Spleen (tissue), 7 donors: ENCODE data around the gene PTPRU.

Experiments used
- CTCF ChIP-seq, 11 experiments: fragments of 200-600 bp in 7 of 11; fragments of 450-650 bp in 4 of 11; sonication (generic) in 4 of 11; IDR thresholded peaks in 8 of 11; conservative IDR thresholded peaks in 3 of 11; 1 replicate in 7 of 11; 2 replicates in 4 of 11; pipeline versions ENCODE4 v1.4.0 to v1.8.0; 2016 to 2021; ENCODE audit warnings: antibody characterized with exemption in 11 of 11, inconsistent platforms in 4 of 11, mild to moderate bottlenecking in 1 of 11
- POLR2A ChIP-seq, 3 donors: fragments of 450-650 bp; IDR thresholded peaks; one replicate each; pipeline ENCODE4 v1.5.1; 2017; ENCODE audit warnings: antibody characterized with exemption in 3 of 3, mild to moderate bottlenecking in 1 of 3
- POLR2AphosphoS5 ChIP-seq, 3 donors: sonication (generic); formaldehyde crosslinking; IDR thresholded peaks; one replicate each; pipeline ENCODE4 v1.5.1; 2017; ENCODE audit warnings: antibody characterized with exemption in 3 of 3
- donor health status: DM: no; HTN: no; CAD: no; lungs with moderate emphysema.
- donor health status: DM: no; HTN: no; CAD: no.
- donor health status: DM: no; HTN: no; CAD: no.

- TF ChIP-seq POLR2A (IDR thresholded peaks at IDR 0.05) (no peak), POLR2AphosphoS5 (IDR thresholded peaks at IDR 0.05) (no peak), CTCF (IDR thresholded peaks at IDR 0.05 in 8 of 11, conservative IDR thresholded peaks at IDR 0.05 in 3 of 11) (no peak)
These were observed 56.0 kb downstream of the PTPRU start for GRCh38 chr1:29292344-29292743.
